Hepatocyte (in vitro differentiated cells): Measurements from ENCODE around the gene SIGLEC9.

Experiments used
- CTCF ChIP-seq: fragments of 200-600 bp; sonication (generic); IDR thresholded peaks from 2 replicates; pipeline ENCODE4 v1.5.1; 2016; ENCODE audit warnings: antibody characterized with exemption, mild to moderate bottlenecking; ENCODE audit not compliant: poor library complexity
- EZH2 ChIP-seq: fragments of 200-600 bp; sonication (generic); IDR thresholded peaks from 2 replicates; pipeline ENCODE4 v1.6.1; 2016; ENCODE audit warnings: antibody characterized with exemption, mild to moderate bottlenecking, borderline replicate concordance
- EZH2phosphoT487 ChIP-seq: fragments of 200-600 bp; sonication (generic); IDR thresholded peaks from one replicate; pipeline ENCODE4 v1.6.1; 2018; ENCODE audit warnings: antibody characterized with exemption, mild to moderate bottlenecking, low read depth, moderate library complexity; ENCODE audit not compliant: unreplicated experiment, severe bottlenecking

- no peak for TF ChIP-seq CTCF
- TF ChIP-seq EZH2, result no peak
- no peak for TF ChIP-seq EZH2phosphoT487
Observed at GRCh38 chr19:51161266-51161665, 36.6 kb downstream of the SIGLEC9 start.
